A549 treated with CORT108297 at 1 μM for 4 hours (cell line): ENCODE measurements around the gene TMEM223. TPM values are rescaled to one million over a fixed set of nuclear protein-coding genes. Genes with fewer than 3 reads are reported as not detected.

Experiments
- total RNA-seq: library from RNA; stranded (reverse); fragments of 200-300 nt; extraction: Qiagen RNA extraction; gene quantifications from 5 replicates; pipeline ENCODE4 v1.2.3, GENCODE V29; 2022

Gene TMEM223, protein sequence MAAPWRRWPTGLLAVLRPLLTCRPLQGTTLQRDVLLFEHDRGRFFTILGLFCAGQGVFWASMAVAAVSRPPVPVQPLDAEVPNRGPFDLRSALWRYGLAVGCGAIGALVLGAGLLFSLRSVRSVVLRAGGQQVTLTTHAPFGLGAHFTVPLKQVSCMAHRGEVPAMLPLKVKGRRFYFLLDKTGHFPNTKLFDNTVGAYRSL
- 18.0 to 32.7 TPM (median 32.4 TPM) in 5 replicates for total RNA-seq

DNA sequence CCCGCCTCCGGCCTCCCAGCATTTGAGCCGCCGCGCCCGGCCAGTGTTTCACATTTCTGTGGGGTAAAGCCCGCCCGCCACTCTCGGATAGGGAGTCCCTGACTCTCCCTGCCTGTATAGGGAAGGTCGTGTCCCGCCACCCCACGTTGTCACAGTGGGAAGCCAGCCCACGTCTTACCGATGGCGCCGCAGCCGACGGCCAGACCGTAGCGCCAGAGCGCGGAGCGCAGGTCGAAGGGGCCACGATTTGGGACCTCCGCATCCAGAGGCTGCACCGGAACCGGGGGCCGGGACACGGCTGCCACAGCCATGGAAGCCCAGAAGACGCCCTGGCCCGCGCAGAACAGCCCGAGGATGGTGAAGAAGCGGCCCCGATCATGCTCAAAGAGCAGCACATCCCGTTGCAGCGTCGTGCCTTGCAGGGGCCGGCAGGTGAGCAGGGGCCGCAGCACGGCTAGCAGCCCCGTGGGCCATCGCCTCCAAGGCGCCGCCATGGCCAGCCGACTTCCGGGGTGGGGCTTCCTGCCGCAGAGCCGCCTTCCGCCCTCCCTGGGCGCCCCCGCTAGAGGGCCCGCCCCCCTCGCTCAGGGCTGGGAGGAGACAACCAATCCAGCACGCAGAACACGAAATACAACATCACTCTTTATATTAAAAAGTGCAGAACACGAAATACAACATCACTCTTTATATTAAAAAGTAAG lies at the start of gene TMEM223:
TSS of gene TMEM223 (minus strand) at position 506 of the 701 bp plus-strand sequence. CDS start at position 494, 12 bp downstream.

DNA sequence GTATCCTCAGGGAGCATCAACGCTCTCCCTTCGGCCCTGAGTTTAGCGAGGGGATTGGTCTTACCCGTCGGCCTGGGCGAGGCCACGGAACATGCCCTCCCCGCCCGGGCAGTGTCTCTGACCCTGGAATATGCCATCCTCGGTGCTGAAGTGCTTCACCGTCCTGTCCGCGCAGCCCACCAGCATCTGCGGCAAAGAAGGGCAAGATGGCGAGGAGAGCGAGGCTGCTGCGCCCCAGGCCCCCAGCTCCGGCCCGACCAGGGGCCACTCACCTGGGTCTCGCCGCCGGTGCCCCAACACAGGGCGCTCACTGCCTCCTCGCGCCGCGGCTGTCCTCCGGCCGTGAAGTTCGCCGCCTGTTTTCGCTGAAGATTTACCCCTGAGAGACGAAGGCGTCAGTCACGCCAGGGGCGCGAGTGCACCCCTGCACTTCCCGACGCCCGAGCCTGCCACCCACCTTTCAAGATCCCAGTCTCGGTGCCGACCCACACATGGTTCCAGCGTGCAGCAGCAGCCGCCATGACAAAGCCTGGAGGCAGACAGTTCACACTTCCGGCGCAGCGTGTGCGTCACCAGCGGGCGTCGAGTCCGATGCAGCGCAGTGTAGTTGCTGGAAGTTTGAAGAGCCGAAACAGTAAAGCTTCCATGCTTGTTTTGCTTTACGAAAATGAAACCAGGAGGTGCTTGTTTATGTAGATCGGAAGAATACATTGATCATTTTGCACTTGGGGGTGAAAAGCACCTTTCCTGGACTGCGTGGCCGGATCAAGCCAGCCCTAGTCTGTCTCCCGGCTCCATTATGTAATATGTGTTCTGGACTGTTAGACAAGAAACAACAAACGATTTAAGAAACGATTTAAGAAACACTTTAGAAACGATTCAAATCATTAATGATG lies 47.5 kb upstream of the TMEM223 start, which contains the start of gene WDR74:
TSS of gene WDR74 (minus strand) at position 541 of the 896 bp plus-strand sequence. CDS start at position 521, 20 bp downstream.

DNA sequence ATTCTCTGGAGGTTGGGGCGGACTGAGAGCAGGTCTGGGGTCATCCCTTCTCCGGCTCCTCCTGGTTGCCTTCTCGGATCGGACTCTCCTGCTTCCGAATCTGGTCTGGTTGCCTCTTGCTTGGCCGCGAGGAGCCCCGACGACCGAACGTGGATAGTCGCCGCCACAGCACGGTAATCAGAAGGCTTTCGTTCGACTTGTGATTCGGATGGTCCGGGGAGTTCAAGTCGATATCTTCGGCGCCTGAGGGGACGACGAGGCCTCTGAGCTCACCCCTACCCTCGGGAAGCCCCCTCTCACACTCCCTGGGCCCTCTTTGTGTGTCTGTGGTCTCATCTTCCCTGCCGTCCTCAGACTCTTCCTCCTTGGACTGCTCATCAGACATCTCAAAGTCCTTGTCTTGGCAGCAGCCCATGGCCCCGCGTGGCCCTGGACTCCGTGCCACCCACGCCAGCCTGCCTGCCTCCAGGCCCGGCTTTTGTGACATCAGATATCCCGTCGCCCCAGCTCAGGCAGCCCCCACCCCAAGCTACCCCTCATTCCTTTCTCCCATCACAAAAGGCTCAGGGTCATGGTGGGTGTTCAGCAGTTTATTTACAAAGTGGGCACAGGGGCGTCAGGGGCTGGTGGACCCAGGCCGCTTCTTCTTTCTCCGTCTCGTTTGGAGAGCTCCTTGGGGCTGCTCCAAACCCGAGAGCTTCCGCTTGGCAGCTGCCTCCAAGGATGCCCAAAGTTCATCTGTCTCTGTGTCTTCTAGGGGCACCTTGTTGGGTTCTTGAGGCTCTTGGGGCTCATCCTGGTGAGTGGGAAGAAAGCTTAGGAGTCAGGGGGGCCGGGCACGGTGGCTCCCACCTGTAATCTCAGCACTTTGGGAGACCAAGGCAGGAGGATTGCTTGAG lies 40.8 kb upstream of the TMEM223 start, which contains the start of gene TEX54:
TSS of gene TEX54 (minus strand) at position 506 of the 899 bp plus-strand sequence.

DNA sequence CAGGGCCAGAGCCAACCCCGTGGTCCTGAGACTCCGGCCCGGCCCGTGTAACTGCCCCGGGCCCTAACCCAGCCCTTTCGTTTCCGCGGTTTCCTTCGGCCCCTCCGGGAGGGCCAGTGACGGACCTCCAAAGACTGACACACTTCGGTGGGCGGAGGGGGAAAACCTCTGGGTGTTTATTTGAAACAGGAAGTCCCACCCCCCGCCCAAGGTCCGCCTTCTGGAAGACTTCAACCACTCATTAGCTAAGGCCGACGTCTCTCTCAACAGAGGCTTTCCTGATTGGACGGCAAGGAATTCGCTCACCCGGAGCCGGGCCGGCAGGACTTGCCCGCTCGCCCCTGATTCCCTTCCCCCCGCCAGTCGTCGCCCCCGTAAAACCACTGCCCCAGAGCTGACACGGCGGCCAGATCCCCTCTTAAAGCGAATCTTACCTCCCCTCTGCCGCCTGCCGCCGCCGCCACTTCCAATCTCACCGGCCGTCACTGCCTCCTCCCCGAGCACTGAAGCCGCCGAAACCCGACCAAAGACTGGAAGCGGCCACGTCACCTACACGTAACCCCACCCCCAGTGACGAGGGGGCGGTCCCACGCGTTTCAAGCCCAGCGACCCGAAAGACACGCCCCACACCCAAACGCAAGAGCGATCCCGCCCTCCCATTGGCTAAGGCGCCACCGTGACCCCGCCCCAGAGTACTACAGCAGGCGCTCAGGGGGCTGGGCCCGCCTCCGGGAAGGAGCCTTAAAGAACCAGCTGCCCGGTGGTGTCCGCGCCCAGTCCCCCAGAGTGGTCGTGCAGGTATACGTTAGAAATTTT lies 39.9 kb upstream of the TMEM223 start, which contains the start of gene STX5:
TSS of gene STX5 (minus strand) at position 532 of the 816 bp plus-strand sequence. CDS start 808 bp downstream, outside the sequence.

DNA sequence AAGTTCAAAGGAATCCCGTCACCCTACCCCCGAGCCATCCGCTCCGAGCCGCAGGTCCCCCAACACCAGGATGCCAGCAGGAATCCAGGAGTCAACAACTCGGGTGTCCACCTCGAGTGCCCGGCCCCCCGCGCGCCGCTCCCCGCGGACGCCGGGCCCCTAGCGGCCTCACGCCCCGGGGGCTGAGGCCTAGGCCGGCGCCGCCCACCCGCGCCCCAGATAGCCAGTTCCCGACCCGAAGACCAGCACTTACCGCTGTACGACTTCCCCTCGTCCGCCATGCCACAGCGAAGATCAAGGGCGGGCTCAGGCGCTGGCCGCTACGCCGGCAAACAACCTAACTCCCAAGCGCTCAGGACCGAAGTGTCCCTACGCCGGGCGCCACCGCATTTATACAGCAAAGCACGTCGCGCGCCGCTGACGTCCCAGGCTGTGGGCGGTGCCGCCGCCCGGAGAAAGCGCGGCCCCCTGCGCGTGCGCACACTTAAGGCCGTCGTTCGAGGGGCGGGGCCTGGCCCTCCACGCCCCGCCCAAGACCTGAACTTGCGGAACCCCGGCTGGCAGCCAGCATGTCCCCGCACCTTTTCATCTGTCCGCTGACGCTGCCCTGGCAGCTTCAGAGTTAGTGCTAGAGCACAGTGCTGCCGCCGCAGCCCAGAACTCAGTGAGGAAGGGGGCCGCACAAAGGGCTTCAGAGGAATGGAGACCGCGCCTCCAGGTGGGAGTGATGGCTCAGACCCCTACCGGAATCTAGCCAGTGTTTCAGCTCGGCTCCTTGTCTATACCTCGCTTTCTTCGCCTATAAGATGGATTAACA lies 13.5 kb upstream of the TMEM223 start, which contains the start of gene NXF1:
TSS of gene NXF1 (minus strand) at position 365 of the 817 bp plus-strand sequence. CDS start at position 281, 84 bp downstream.

DNA sequence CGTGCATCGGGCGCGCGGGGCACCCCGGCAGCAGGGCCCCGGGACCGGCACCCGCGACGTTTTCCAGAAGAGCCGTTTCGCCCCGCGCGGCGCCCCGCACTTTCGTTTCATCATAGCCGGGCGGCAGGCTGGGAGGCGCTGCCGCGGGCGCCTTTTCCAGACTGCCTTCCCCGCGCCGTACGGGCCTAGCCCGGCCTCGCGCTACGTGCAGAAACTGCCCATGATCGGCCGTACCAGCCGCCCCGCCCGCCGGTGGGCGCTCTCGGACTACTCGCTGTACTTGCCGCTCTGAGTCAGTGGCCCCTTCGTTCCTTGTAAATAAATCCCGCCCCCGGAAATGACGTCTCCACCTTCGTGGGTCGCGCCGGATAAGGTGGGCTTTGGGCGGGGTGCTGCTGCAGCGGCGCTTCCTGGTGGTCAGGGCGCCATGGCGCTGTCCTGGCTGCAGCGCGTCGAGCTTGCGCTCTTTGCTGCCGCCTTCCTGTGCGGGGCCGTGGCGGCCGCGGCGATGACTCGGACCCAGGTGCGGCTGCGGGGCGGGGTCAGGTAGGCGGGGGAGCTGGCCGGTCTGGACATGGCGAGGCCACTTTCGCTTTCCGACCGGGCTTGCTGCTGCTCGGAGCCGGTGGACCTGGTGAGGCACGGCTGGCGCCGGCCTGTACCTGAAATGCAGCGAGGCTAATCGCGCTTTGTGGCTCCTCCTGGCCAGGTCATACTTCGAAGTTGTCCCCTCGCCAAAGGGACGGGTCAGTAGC lies 4.6 kb downstream of the TMEM223 start, which contains the start of gene TMEM179B:
TSS of gene TMEM179B (plus strand) at position 398 of the 755 bp plus-strand sequence. CDS start at position 428, 30 bp downstream.

DNA sequence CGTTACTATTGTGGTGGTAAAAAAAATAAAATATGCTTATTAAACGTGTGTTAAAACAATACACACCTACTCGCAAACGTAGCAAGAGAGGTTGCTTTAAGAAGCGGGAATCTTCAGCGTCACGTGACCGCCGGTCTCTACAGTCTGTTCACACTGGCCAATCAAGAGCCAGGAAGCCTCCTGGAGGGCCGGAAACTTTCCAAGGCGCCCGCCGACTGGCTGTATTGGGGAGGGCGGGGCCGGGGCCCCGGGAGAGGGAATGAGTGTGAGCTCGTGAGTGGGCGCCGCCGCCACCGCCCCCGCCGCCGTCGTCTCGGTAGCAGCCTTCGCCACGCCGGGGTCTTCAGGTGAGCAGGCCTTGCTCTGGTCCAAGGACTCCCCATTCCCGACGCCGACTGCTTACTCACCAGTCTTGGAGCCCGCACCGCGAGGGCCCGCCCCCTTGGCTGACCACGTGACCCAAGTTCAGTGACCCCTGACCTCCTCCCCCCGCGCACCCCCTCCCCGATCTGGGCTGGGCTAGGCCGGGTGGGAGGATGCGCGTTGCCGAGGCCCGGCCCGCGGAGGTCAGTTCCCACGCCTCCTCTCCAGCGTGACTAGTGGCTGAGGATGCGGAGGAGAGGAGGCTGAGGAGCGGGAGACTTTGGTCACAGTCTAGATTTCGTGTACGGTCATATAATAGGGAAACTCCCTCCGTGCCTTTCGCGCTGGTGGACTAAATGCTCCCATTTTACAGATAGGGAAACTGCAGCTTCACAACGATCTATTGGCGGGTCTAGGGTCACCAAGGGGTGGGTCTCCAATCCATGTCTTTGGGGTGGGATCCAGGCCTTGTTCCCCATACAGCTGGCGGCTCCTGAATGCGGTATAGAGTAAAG lies 20.4 kb downstream of the TMEM223 start, which contains the start of gene TAF6L:
TSS of gene TAF6L (plus strand) at position 253 of the 878 bp plus-strand sequence. CDS start 4,388 bp downstream, outside the sequence.

DNA sequence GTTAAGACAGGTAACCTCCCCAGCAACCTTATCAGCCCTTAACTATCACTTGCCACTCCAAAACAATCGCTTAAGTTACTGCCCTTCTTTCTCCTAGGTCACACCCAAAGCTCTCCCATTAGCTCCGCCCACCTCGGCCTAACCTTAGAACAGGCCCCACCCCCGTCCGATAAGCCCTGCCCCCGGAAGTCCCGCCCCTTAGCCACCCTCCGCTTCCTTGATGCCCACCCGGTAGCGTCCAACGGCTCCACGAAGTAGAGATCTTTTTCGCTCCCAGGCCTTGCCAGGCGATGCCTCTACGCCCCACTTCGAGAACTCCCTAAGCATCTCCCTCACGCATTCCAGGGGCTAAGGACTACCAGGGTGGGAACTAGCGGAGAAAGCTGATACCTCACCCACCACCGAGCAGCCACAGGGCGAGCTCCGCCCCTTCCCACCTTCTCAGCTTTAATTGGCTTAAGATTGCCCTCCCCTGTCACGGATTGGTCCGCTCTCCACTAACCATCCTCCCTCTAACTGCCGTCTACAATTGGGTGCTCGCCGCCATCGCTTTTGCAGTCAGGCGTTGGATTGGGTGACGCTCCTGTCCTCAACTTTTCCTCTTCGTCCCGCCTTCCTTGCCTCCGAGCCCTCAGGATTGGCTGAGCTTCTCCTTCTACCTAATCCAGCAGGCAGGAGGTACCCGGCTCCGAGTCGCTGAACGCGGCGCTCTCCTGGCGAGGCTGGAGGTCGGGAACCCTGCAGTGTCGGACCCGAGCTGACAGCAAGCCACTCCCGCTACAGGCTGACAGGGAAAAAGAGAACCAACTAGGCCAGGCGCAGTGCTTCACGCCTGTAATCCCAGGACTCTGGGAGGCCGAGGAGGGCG lies 37.8 kb downstream of the TMEM223 start, which contains the start of gene ZBTB3:
TSS of gene ZBTB3 (minus strand) at position 425 of the 868 bp plus-strand sequence. CDS start 496 bp downstream, outside the sequence.

Other genes starting within 250 kb of the TMEM223 start
- gene AHNAK, start 245.2 kb downstream of the TMEM223 start, total RNA-seq: 188 to 239 TPM (median 218 TPM) in 5 replicates
- 1,877 to 2,027 TPM (median 1,998 TPM) in 5 replicates for gene EEF1G, start 218.1 kb downstream of the TMEM223 start, total RNA-seq
- 14.0 to 17.0 TPM (median 16.4 TPM) in 5 replicates for gene TUT1, start 200.5 kb downstream of the TMEM223 start, total RNA-seq
- gene MTA2, start 190.1 kb downstream of the TMEM223 start, total RNA-seq: 82.3 to 87.1 TPM (median 85.2 TPM) in 5 replicates
- gene EML3, start 179.2 kb downstream of the TMEM223 start, total RNA-seq: 17.8 to 28.8 TPM (median 24.5 TPM) in 5 replicates
- gene ROM1, start 178.7 kb downstream of the TMEM223 start, total RNA-seq: 3.3 to 5.0 TPM (median 3.6 TPM) in 5 replicates
- 41.3 to 60.1 TPM (median 57.5 TPM) in 5 replicates for gene B3GAT3, start 170.0 kb downstream of the TMEM223 start, total RNA-seq
- gene GANAB, start 145.4 kb downstream of the TMEM223 start, total RNA-seq: 238 to 279 TPM (median 270 TPM) in 5 replicates
- gene INTS5, start 138.7 kb downstream of the TMEM223 start, total RNA-seq: 16.8 to 22.4 TPM (median 21.7 TPM) in 5 replicates
- 125 to 145 TPM (median 136 TPM) in 5 replicates for gene C11orf98, start 126.8 kb downstream of the TMEM223 start, total RNA-seq
- gene CSKMT, start 126.7 kb downstream of the TMEM223 start, total RNA-seq: 10.5 to 19.1 TPM (median 16.3 TPM) in 5 replicates
- 24.6 to 39.0 TPM (median 37.5 TPM) in 5 replicates for gene UQCC3, start 120.3 kb downstream of the TMEM223 start, total RNA-seq
- gene LBHD1, start 119.7 kb downstream of the TMEM223 start, total RNA-seq: 3.6 to 6.2 TPM (median 5.3 TPM) in 5 replicates
- gene UBXN1, start 112.9 kb downstream of the TMEM223 start, total RNA-seq: 106 to 130 TPM (median 120 TPM) in 5 replicates
- 0.04 to 0.21 TPM (median 0.05 TPM) in 4 of 5 replicates, not detected in the other for gene LRRN4CL, start 102.5 kb downstream of the TMEM223 start, total RNA-seq
- gene BSCL2, start 84.6 kb downstream of the TMEM223 start, total RNA-seq: 60.0 to 87.1 TPM (median 74.6 TPM) in 5 replicates
- not detected in 5 replicates for gene GNG3, start 84.3 kb downstream of the TMEM223 start, total RNA-seq
- gene HNRNPUL2, start 64.5 kb downstream of the TMEM223 start, total RNA-seq: 37.2 to 44.0 TPM (median 41.2 TPM) in 5 replicates
- 28.7 to 36.6 TPM (median 32.6 TPM) in 5 replicates for gene TTC9C, start 63.5 kb downstream of the TMEM223 start, total RNA-seq
- 1.1 to 1.9 TPM (median 1.6 TPM) in 5 replicates for gene ZBTB3, start 37.8 kb downstream of the TMEM223 start, total RNA-seq
- gene POLR2G, start 30.4 kb downstream of the TMEM223 start, total RNA-seq: 170 to 189 TPM (median 182 TPM) in 5 replicates
- gene TAF6L, start 20.6 kb downstream of the TMEM223 start, total RNA-seq: 11.0 to 17.5 TPM (median 16.0 TPM) in 5 replicates
- gene TMEM179B, start 4.6 kb downstream of the TMEM223 start, total RNA-seq: 67.4 to 99.6 TPM (median 90.7 TPM) in 5 replicates
- gene NXF1, start 13.4 kb upstream of the TMEM223 start, total RNA-seq: 45.8 to 57.7 TPM (median 52.5 TPM) in 5 replicates
- gene STX5, start 40.0 kb upstream of the TMEM223 start, total RNA-seq: 19.9 to 27.8 TPM (median 25.5 TPM) in 5 replicates
- gene TEX54, start 40.8 kb upstream of the TMEM223 start, total RNA-seq: not detected in 5 replicates
- gene WDR74, start 47.6 kb upstream of the TMEM223 start, total RNA-seq: 78.6 to 86.1 TPM (median 84.6 TPM) in 5 replicates
- gene SLC3A2, start 88.9 kb upstream of the TMEM223 start, total RNA-seq: 904 to 1,141 TPM (median 1,030 TPM) in 5 replicates
- 0.02 to 0.16 TPM (median 0.03 TPM) in 4 of 5 replicates, not detected in the other for gene CHRM1, start 129.4 kb upstream of the TMEM223 start, total RNA-seq
- gene SLC22A6, start 193.0 kb upstream of the TMEM223 start, total RNA-seq: not detected in 5 replicates
- not detected in 5 replicates for gene SLC22A8, start 223.8 kb upstream of the TMEM223 start, total RNA-seq